HEK293 (cell line): Measurements from ENCODE around the gene ILDR1.

ENCODE experiments used
- ZNF366 ChIP-seq: fragments of 450-650 bp; formaldehyde crosslinking; conservative IDR thresholded peaks from 2 replicates; pipeline ENCODE4 v1.5.1; 2016; ENCODE audit warnings: missing biosample characterization, missing genetic modification characterization
- ZNF549 ChIP-seq: fragments of 450-650 bp; IDR thresholded peaks from 2 replicates; pipeline ENCODE4 v1.5.1; 2018; ENCODE audit warnings: missing biosample characterization, missing genetic modification characterization, mild to moderate bottlenecking, inconsistent platforms, moderate library complexity
- ZNF658 ChIP-seq: fragments of 450-650 bp; formaldehyde crosslinking; IDR thresholded peaks from 2 replicates; pipeline ENCODE4; 2016; ENCODE audit warnings: missing biosample characterization, missing genetic modification characterization
- ZNF76 ChIP-seq: fragments of 450-650 bp; formaldehyde crosslinking; IDR thresholded peaks from 2 replicates; pipeline ENCODE4; 2016; ENCODE audit warnings: low read depth, missing biosample characterization, missing genetic modification characterization, borderline replicate concordance
- TF ChIP-seq, protein P1 (sequence below): fragments of 450-650 bp; formaldehyde crosslinking; IDR thresholded peaks from 2 replicates; pipeline ENCODE4 v1.5.1; 2016; ENCODE audit warnings: missing biosample characterization, missing genetic modification characterization
- TF ChIP-seq, protein P2 (sequence below): fragments of 450-650 bp; formaldehyde crosslinking; IDR thresholded peaks from 2 replicates; pipeline ENCODE4 v1.5.1; 2016; ENCODE audit warnings: missing biosample characterization, missing genetic modification characterization
- TF ChIP-seq, protein P3 (sequence below): IDR thresholded peaks from 2 replicates; pipeline ENCODE4 v1.6.1; 2011; ENCODE audit warnings: mild to moderate bottlenecking, low read depth, low read length, borderline replicate concordance
- TF ChIP-seq, protein P4 (sequence below): fragments of 450-650 bp; formaldehyde crosslinking; IDR thresholded peaks from 2 replicates; pipeline ENCODE4 v1.5.1; 2016; ENCODE audit warnings: missing biosample characterization, missing genetic modification characterization, borderline replicate concordance
- TF ChIP-seq, protein P5 (sequence below): fragments of 450-650 bp; formaldehyde crosslinking; IDR thresholded peaks from 2 replicates; pipeline ENCODE4 v1.5.1; 2016; ENCODE audit warnings: missing biosample characterization, missing genetic modification characterization
- TF ChIP-seq, protein P6 (sequence below): fragments of 450-650 bp; formaldehyde crosslinking; IDR thresholded peaks from 2 replicates; pipeline ENCODE4 v1.5.1; 2016; ENCODE audit warnings: missing biosample characterization, missing genetic modification characterization

DNA sequence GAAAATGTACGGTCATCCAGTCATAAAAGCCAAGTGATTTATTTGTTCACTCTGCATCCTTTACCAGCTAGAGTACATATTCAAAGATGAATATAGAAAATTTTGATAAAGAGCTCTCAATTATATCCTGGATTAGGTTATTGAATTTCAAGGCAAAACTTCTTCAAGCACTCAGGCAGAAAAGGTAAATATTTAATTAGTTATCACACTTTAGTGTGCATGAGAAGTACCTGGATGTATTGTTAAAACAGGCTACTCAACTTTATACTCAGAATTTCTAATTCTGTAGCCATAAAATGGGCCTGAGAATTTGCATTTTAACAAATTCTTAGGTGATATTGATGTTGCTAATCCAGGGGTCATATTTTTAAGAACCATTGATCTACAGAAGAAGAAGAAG, 45.3 kb downstream of the ILDR1 start:
- TF ChIP-seq ZNF366 (tag by site-specific recombination) = no peak
- TF ChIP-seq, protein P1, sequence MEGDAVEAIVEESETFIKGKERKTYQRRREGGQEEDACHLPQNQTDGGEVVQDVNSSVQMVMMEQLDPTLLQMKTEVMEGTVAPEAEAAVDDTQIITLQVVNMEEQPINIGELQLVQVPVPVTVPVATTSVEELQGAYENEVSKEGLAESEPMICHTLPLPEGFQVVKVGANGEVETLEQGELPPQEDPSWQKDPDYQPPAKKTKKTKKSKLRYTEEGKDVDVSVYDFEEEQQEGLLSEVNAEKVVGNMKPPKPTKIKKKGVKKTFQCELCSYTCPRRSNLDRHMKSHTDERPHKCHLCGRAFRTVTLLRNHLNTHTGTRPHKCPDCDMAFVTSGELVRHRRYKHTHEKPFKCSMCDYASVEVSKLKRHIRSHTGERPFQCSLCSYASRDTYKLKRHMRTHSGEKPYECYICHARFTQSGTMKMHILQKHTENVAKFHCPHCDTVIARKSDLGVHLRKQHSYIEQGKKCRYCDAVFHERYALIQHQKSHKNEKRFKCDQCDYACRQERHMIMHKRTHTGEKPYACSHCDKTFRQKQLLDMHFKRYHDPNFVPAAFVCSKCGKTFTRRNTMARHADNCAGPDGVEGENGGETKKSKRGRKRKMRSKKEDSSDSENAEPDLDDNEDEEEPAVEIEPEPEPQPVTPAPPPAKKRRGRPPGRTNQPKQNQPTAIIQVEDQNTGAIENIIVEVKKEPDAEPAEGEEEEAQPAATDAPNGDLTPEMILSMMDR (tag by site-specific recombination) = no peak
- no peak for TF ChIP-seq ZNF549 (tag by site-specific recombination)
- TF ChIP-seq, protein P2, sequence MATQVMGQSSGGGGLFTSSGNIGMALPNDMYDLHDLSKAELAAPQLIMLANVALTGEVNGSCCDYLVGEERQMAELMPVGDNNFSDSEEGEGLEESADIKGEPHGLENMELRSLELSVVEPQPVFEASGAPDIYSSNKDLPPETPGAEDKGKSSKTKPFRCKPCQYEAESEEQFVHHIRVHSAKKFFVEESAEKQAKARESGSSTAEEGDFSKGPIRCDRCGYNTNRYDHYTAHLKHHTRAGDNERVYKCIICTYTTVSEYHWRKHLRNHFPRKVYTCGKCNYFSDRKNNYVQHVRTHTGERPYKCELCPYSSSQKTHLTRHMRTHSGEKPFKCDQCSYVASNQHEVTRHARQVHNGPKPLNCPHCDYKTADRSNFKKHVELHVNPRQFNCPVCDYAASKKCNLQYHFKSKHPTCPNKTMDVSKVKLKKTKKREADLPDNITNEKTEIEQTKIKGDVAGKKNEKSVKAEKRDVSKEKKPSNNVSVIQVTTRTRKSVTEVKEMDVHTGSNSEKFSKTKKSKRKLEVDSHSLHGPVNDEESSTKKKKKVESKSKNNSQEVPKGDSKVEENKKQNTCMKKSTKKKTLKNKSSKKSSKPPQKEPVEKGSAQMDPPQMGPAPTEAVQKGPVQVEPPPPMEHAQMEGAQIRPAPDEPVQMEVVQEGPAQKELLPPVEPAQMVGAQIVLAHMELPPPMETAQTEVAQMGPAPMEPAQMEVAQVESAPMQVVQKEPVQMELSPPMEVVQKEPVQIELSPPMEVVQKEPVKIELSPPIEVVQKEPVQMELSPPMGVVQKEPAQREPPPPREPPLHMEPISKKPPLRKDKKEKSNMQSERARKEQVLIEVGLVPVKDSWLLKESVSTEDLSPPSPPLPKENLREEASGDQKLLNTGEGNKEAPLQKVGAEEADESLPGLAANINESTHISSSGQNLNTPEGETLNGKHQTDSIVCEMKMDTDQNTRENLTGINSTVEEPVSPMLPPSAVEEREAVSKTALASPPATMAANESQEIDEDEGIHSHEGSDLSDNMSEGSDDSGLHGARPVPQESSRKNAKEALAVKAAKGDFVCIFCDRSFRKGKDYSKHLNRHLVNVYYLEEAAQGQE (tag by site-specific recombination) = no peak
- TF ChIP-seq, protein P3, sequence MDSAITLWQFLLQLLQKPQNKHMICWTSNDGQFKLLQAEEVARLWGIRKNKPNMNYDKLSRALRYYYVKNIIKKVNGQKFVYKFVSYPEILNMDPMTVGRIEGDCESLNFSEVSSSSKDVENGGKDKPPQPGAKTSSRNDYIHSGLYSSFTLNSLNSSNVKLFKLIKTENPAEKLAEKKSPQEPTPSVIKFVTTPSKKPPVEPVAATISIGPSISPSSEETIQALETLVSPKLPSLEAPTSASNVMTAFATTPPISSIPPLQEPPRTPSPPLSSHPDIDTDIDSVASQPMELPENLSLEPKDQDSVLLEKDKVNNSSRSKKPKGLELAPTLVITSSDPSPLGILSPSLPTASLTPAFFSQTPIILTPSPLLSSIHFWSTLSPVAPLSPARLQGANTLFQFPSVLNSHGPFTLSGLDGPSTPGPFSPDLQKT = no peak
- TF ChIP-seq, protein P4, sequence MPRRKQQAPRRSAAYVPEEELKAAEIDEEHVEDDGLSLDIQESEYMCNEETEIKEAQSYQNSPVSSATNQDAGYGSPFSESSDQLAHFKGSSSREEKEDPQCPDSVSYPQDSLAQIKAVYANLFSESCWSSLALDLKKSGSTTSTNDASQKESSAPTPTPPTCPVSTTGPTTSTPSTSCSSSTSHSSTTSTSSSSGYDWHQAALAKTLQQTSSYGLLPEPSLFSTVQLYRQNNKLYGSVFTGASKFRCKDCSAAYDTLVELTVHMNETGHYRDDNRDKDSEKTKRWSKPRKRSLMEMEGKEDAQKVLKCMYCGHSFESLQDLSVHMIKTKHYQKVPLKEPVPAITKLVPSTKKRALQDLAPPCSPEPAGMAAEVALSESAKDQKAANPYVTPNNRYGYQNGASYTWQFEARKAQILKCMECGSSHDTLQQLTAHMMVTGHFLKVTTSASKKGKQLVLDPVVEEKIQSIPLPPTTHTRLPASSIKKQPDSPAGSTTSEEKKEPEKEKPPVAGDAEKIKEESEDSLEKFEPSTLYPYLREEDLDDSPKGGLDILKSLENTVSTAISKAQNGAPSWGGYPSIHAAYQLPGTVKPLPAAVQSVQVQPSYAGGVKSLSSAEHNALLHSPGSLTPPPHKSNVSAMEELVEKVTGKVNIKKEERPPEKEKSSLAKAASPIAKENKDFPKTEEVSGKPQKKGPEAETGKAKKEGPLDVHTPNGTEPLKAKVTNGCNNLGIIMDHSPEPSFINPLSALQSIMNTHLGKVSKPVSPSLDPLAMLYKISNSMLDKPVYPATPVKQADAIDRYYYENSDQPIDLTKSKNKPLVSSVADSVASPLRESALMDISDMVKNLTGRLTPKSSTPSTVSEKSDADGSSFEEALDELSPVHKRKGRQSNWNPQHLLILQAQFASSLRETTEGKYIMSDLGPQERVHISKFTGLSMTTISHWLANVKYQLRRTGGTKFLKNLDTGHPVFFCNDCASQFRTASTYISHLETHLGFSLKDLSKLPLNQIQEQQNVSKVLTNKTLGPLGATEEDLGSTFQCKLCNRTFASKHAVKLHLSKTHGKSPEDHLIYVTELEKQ (tag by site-specific recombination) = no peak
- no peak for TF ChIP-seq ZNF658 (tag by site-specific recombination)
- no peak for TF ChIP-seq ZNF76 (tag by site-specific recombination)
- TF ChIP-seq, protein P5, sequence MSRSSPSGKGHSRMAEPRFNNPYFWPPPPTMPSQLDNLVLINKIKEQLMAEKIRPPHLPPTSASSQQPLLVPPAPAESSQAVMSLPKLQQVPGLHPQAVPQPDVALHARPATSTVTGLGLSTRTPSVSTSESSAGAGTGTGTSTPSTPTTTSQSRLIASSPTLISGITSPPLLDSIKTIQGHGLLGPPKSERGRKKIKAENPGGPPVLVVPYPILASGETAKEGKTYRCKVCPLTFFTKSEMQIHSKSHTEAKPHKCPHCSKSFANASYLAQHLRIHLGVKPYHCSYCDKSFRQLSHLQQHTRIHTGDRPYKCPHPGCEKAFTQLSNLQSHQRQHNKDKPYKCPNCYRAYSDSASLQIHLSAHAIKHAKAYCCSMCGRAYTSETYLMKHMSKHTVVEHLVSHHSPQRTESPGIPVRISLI = no peak
- TF ChIP-seq, protein P6, sequence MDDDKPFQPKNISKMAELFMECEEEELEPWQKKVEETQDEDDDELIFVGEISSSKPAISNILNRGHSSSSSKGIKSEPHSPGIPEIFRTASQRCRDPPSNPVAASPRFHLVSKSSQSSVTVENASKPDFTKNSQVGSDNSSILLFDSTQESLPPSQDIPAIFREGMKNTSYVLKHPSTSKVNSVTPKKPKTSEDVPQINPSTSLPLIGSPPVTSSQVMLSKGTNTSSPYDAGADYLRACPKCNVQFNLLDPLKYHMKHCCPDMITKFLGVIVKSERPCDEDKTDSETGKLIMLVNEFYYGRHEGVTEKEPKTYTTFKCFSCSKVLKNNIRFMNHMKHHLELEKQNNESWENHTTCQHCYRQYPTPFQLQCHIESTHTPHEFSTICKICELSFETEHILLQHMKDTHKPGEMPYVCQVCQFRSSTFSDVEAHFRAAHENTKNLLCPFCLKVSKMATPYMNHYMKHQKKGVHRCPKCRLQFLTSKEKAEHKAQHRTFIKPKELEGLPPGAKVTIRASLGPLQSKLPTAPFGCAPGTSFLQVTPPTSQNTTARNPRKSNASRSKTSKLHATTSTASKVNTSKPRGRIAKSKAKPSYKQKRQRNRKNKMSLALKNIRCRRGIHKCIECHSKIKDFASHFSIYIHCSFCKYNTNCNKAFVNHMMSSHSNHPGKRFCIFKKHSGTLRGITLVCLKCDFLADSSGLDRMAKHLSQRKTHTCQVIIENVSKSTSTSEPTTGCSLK (tag by site-specific recombination) = no peak
